PC-3 (cell line): ENCODE measurements around the gene BUD31. TPM values are rescaled to one million over a fixed set of nuclear protein-coding genes. Genes with fewer than 3 reads are reported as not detected.
"Not testable (repeated sequence)": the region's sequence is repeated elsewhere in the genome, so short reads cannot be mapped to it uniquely, and the experiment has no call there.

Experiments
- ATAC-seq: fragments of 200-7000 bp; cut with Tn5 transposase; 2 replicates; pipeline ENCODE4 v1.9.1; 2020; ENCODE audit warnings: mild to moderate bottlenecking, moderate library complexity
- BruUV-seq: library from RNA; stranded (reverse); fragments of 400-500 nt; replicated peaks from 2 replicates; lab custom pipeline; 2021; lab: Mats Ljungman, UMichigan
- CTCF ChIA-PET: fragments of 300-600 bp; sonication (Branson Sonifier 250); formaldehyde crosslinking; loops from one replicate; lab custom pipeline; 2022; ENCODE audit warnings: antibody characterized with exemption; lab: Charles Lee
- POLR2A ChIA-PET: fragments of 300-600 bp; sonication (Branson Sonifier 250); formaldehyde crosslinking; loops from one replicate; lab custom pipeline; 2022; ENCODE audit warnings: antibody characterized with exemption; ENCODE audit not compliant: unreplicated experiment; lab: Charles Lee
- DNase-seq: peaks from one replicate; pipeline ENCODE4 v3.0.0-alpha.2; 2015
- H2AFZ ChIP-seq: fragments of 300-600 bp; sonication (generic); 2 replicates; pipeline ENCODE4 v1.6.0; 2016; ENCODE audit warnings: antibody characterized with exemption, low read length
- H3F3A ChIP-seq: fragments of 300-600 bp; sonication (generic); one replicate; pipeline ENCODE4 v1.6.0; 2017; ENCODE audit warnings: antibody characterized with exemption, low read length, control low read depth, mild to moderate bottlenecking; ENCODE audit not compliant: unreplicated experiment
- H3K27ac ChIP-seq: fragments of 300-600 bp; sonication (generic); 2 replicates; pipeline ENCODE4 v1.5.1; 2016; ENCODE audit warnings: mild to moderate bottlenecking, low read length
- H3K27me3 ChIP-seq: fragments of 300-600 bp; sonication (generic); 2 replicates; pipeline ENCODE4 v1.6.1; 2016; ENCODE audit warnings: low read length, mixed read lengths
- H3K36me3 ChIP-seq: fragments of 300-600 bp; sonication (generic); 2 replicates; pipeline ENCODE4 v1.6.1; 2016; ENCODE audit warnings: low read depth, mixed run types, low read length, mixed read lengths
- H3K4me1 ChIP-seq: fragments of 300-600 bp; sonication (generic); 2 replicates; pipeline ENCODE4 v1.5.1; 2016; ENCODE audit warnings: low read length; ENCODE audit not compliant: insufficient read depth
- H3K4me2 ChIP-seq: fragments of 300-600 bp; sonication (generic); 2 replicates; pipeline ENCODE4 v1.6.0; 2016; ENCODE audit warnings: low read length
- H3K4me3 ChIP-seq: fragments of 300-600 bp; sonication (generic); 2 replicates; pipeline ENCODE4 v1.5.1; 2016; ENCODE audit warnings: mild to moderate bottlenecking, low read length, mixed read lengths
- H3K79me2 ChIP-seq: fragments of 300-600 bp; sonication (generic); 2 replicates; pipeline ENCODE4 v1.6.1; 2017; ENCODE audit warnings: low read length, mixed read lengths
- H3K9ac ChIP-seq: fragments of 300-600 bp; sonication (generic); 2 replicates; pipeline ENCODE4 v1.6.0; 2016; ENCODE audit warnings: mild to moderate bottlenecking, low read length
- H3K9me2 ChIP-seq: fragments of 300-600 bp; sonication (generic); replicated peaks from 2 replicates; pipeline ENCODE4 v1.6.1; 2016; ENCODE audit warnings: mixed run types, low read length, mixed read lengths
- H3K9me3 ChIP-seq: fragments of 300-600 bp; sonication (generic); 2 replicates; pipeline ENCODE4 v1.6.1; 2016; ENCODE audit warnings: low read length, mixed read lengths
- H4K20me1 ChIP-seq: fragments of 300-600 bp; sonication (generic); 2 replicates; pipeline ENCODE4 v1.6.1; 2016; ENCODE audit warnings: low read length, mixed read lengths
- CTCF ChIP-seq: fragments of 300-600 bp; sonication (generic); conservative IDR thresholded peaks from 2 replicates; pipeline ENCODE4 v1.5.1; 2017; ENCODE audit warnings: antibody characterized with exemption, low read depth, mild to moderate bottlenecking, low read length
- EZH2 ChIP-seq: fragments of 300-600 bp; sonication (generic); IDR thresholded peaks from one replicate; pipeline ENCODE4 v1.6.1; 2017; ENCODE audit warnings: antibody characterized with exemption, mild to moderate bottlenecking, low read length; ENCODE audit not compliant: unreplicated experiment
- EZH2phosphoT487 ChIP-seq: fragments of 300-600 bp; sonication (generic); IDR thresholded peaks from 2 replicates; pipeline ENCODE4 v1.6.1; 2018; ENCODE audit warnings: mild to moderate bottlenecking, antibody characterized with exemption, low read length, borderline replicate concordance
- intact Hi-C: fragments of 100-400 bp; cut with micrococcal nuclease; formaldehyde crosslinking; loops from 2 replicates; pipeline ENCODE4 v1.9.0; 2023
- total RNA-seq: library from RNA; depleted of rRNA; stranded (reverse); fragments of >200 nt; gene quantifications from 2 replicates; pipeline ENCODE4 v1.2.3, GENCODE V29; 2014

BUD31 gene
- total RNA-seq, 1 experiment from 2014 or later: 144 TPM

DNA sequence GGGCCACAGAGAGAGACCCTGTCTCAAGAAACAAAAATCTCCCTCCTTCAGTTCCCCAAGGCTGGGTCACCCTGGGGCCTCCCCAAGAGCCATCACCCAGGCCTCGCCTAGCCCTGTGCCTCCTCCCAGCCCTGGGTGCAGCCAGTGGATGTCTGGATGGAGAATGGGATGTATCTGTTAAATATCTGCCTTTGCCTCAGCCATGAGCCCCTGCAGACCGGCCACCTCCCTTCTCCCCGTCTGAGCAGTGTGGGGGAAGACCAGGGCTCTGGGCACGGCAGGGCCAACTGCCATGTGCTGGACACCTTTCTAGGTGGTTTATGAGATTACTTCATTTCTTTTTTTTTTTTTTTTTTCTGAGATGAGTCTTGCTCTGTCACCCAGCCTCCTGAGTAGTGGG, 24.2 kb upstream of the BUD31 start:
- no peaks in the 10 kb centered on the region for H3K9me3 ChIP-seq
- no peak overlapping the region for H3K27ac ChIP-seq
- no peak overlapping the region for H3K4me3 ChIP-seq
- ATAC-seq (peak; percentile 16; the same call in 1 of the 2 replicates), DNase-seq (no peak)
- CTCF ChIA-PET: no interaction called here
- no peak overlapping the region for H3K9ac ChIP-seq
- peaks cover 8% of the 10 kb centered on the region; the same call in 1 of the 2 replicates for H3K4me1 ChIP-seq
- intact Hi-C loops: no loop called here
- no peak overlapping the region for H3K4me2 ChIP-seq
- H4K20me1 ChIP-seq: peaks cover 10% of the 10 kb centered on the region; the same call in 1 of the 2 replicates
- no peaks in the 10 kb centered on the region for H3F3A ChIP-seq
- H3K27me3 ChIP-seq: no peaks in the 10 kb centered on the region
- H3K9me2 ChIP-seq: no peaks in the 10 kb centered on the region
- POLR2A ChIA-PET: no interaction called here
- BruUV-seq: no TSS peak
- no peak for TF ChIP-seq EZH2phosphoT487
- TF ChIP-seq EZH2: no peak
- TF ChIP-seq CTCF: no peak
- peaks cover 29% of the 10 kb centered on the region for H3K79me2 ChIP-seq
- peaks cover 17% of the 10 kb centered on the region for H3K36me3 ChIP-seq
- H2AFZ ChIP-seq: no peak overlapping the region

DNA sequence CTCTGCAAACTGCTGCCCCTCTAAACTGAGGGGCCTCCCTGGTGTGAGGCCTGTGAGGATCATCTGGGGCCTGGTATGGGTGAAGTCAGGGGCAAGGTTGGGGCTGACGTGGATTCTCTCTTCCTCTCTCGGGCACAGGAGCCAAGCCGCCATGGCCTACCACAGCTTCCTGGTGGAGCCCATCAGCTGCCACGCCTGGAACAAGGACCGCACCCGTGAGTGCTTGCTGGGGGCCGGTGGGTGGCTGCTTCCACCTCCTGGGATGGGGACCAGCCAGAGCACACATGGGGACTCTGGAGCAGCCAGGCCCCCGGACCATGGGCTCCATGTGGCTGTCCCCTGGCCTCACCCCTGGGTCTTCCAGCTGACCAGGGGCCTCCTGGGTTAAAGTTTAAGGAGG, 23.2 kb upstream of the BUD31 start:
- Histone ChIP-seq H3K9me2 (no peaks in the 10 kb centered on the region), H3K9me3 (no peaks in the 10 kb centered on the region), H3K4me1 (no peaks in the 10 kb centered on the region), H3K79me2 (peaks cover 19% of the 10 kb centered on the region), H3F3A (no peaks in the 10 kb centered on the region), H3K4me2 (no peak overlapping the region), H3K27me3 (no peaks in the 10 kb centered on the region), H2AFZ (no peak overlapping the region), H4K20me1 (peaks cover 3% of the 10 kb centered on the region; the same call in 1 of the 2 replicates), H3K4me3 (no peak overlapping the region), H3K36me3 (peaks cover 13% of the 10 kb centered on the region), H3K9ac (no peak overlapping the region), H3K27ac (no peak overlapping the region)
- ChIA-PET CTCF (no interaction called here), POLR2A (no interaction called here)
- DNase-seq (no peak), ATAC-seq (no peak)
- TF ChIP-seq EZH2 (no peak), CTCF (no peak), EZH2phosphoT487 (no peak)
- no TSS peak for BruUV-seq
- intact Hi-C loops: no loop called here

- peak; percentile 44 for ATAC-seq
- peaks cover 7% of the 10 kb centered on the region; the same call in 1 of the 2 replicates for H3K79me2 ChIP-seq
These were observed 22.1 kb upstream of the BUD31 start for GRCh38 chr7:99386584-99387238.

GRCh38 chr7:99387239-99387635, 21.5 kb upstream of the BUD31 start:
- H4K20me1 ChIP-seq, H3K9me3 ChIP-seq, BruUV-seq, H2AFZ ChIP-seq, H3K79me2 ChIP-seq, H3K4me3 ChIP-seq, H3K9ac ChIP-seq, DNase-seq, H3F3A ChIP-seq, H3K27me3 ChIP-seq, H3K27ac ChIP-seq, ATAC-seq, H3K9me2 ChIP-seq, intact Hi-C loops, H3K4me1 ChIP-seq, POLR2A ChIA-PET, H3K4me2 ChIP-seq: not testable (repeated sequence)
- H3K36me3 ChIP-seq: peaks cover 13% of the 10 kb centered on the region; the same call in 1 of the 2 replicates
- CTCF ChIA-PET: interaction anchor here (0.6 kb wide), 1 partner anchor 364 kb away, joined by 4 read pairs; no protein-coding TSS in a partner anchor

More at GRCh38 chr7:99386584-99387238, 22.1 kb upstream of the BUD31 start:
- Histone ChIP-seq H3K9me3 (no peaks in the 10 kb centered on the region), H3K4me1 (no peaks in the 10 kb centered on the region), H3K27me3 (no peaks in the 10 kb centered on the region), H2AFZ (no peak overlapping the region), H3K4me3 (no peak overlapping the region), H3F3A (no peaks in the 10 kb centered on the region), H3K9ac (no peak overlapping the region), H4K20me1 (no peaks in the 10 kb centered on the region), H3K36me3 (peaks cover 13% of the 10 kb centered on the region; the same call in 1 of the 2 replicates), H3K9me2 (no peaks in the 10 kb centered on the region), H3K4me2 (no peak overlapping the region), H3K27ac (no peak overlapping the region)
- ChIA-PET POLR2A (no interaction called here), CTCF (no interaction called here)
- no peak for TF ChIP-seq EZH2
- peak; percentile 56 for TF ChIP-seq CTCF
- TF ChIP-seq EZH2phosphoT487: no peak
- intact Hi-C loops: no loop called here
- no TSS peak for BruUV-seq
- peak; percentile 48 for DNase-seq
